ENCODE data around the gene C17orf67. TPM values are rescaled to one million over a fixed set of nuclear protein-coding genes. Genes with fewer than 3 reads are reported as not detected.

Gene C17orf67
- total RNA-seq, 1 experiment from 2014 or later: 1.0 TPM

DNA sequence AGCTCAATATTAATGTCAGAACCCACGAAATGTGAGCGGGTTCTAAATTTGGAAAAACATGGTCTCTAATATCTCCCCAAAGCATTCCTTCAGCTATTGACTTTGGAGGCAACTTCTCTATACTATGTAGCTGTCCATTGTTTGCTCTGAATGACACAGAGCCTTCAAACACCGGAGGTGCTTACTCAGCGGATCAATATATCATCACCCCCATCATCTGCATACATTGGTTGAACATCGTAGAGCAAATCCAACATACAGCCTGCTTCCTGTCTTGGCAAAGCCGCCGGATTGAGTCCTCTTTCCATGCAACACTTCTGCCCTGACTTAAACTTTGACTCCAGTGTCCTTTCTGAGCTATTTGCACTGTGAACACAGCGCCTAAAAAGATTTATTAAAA, 61.3 kb downstream of the C17orf67 start:
- H3K27ac Mint-ChIP-seq: no peak overlapping the region

More for the DNA sequence above, 61.3 kb downstream of the C17orf67 start:
- H2BK20ac ChIP-seq (ENCODE audit: low read depth, low read length, poor library complexity, severe bottlenecking): no peak overlapping the region
- Mint-ChIP-seq H3K36me3 (ENCODE audit: insufficient read depth in 1 of 3, low read depth in 3 of 3) (no peaks in the 10 kb centered on the region), H3K4me3 (no peak overlapping the region), H3K9me3 (no peaks in the 10 kb centered on the region; a peak in 1 of 5 replicates), H3K4me1 (no peaks in the 10 kb centered on the region), H3K27me3 (ENCODE audit: low read depth) (peaks cover 12% of the 10 kb centered on the region)
- no peaks in the 10 kb centered on the region for H3K79me2 ChIP-seq (ENCODE audit: insufficient read depth, low read length)
- no CpG with 5 or more reads among the region's 8 CpGs for WGBS (ENCODE audit: extremely low coverage, insufficient read length, low lambda C conversion rate)
- no peak overlapping the region for H2AK5ac ChIP-seq (ENCODE audit: insufficient read length, low read length)
- no peak overlapping the region for H2BK15ac ChIP-seq (ENCODE audit: low read depth, low read length)
- H2AFZ ChIP-seq (ENCODE audit: low read length): no peak overlapping the region
- H3K4me2 ChIP-seq (ENCODE audit: insufficient read depth, insufficient read length, low read length): no peak overlapping the region
- no peak overlapping the region for H3K18ac ChIP-seq (ENCODE audit: insufficient read length, low read depth, low read length)
- H2BK120ac ChIP-seq (ENCODE audit: low read depth, low read length, poor library complexity, severe bottlenecking): no peak overlapping the region
- no peak overlapping the region for H2BK12ac ChIP-seq (ENCODE audit: insufficient read length, low read depth, low read length)
- no peak overlapping the region for H3K4ac ChIP-seq (ENCODE audit: low read depth, low read length)
- TF ChIP-seq, protein P1, sequence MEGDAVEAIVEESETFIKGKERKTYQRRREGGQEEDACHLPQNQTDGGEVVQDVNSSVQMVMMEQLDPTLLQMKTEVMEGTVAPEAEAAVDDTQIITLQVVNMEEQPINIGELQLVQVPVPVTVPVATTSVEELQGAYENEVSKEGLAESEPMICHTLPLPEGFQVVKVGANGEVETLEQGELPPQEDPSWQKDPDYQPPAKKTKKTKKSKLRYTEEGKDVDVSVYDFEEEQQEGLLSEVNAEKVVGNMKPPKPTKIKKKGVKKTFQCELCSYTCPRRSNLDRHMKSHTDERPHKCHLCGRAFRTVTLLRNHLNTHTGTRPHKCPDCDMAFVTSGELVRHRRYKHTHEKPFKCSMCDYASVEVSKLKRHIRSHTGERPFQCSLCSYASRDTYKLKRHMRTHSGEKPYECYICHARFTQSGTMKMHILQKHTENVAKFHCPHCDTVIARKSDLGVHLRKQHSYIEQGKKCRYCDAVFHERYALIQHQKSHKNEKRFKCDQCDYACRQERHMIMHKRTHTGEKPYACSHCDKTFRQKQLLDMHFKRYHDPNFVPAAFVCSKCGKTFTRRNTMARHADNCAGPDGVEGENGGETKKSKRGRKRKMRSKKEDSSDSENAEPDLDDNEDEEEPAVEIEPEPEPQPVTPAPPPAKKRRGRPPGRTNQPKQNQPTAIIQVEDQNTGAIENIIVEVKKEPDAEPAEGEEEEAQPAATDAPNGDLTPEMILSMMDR (conservative IDR thresholded peaks at IDR 0.05): no peak
- H4K20me1 ChIP-seq (ENCODE audit: control insufficient read depth, insufficient read depth, insufficient read length): no peaks in the 10 kb centered on the region
- H3K23me2 ChIP-seq (ENCODE audit: insufficient read length, low read depth, low read length, poor library complexity, severe bottlenecking): no peaks in the 10 kb centered on the region
- no peaks in the 10 kb centered on the region for H3K79me1 ChIP-seq (ENCODE audit: insufficient read depth, low read depth, low read length, poor library complexity, severe bottlenecking)
- H2BK5ac ChIP-seq (ENCODE audit: insufficient read length, low read length): no peak overlapping the region
- H4K91ac ChIP-seq (ENCODE audit: insufficient read length, low read depth, low read length): no peak overlapping the region
- H4K5ac ChIP-seq (ENCODE audit: insufficient read length, low read depth, low read length): no peak overlapping the region
- H3K9me3 ChIP-seq (ENCODE audit: control insufficient read depth, low read depth, low read length): no peaks in the 10 kb centered on the region
- H3K27ac ChIP-seq (ENCODE audit: insufficient read length, low read depth, low read length): no peak overlapping the region
- no peak for DNase-seq
- no peaks in the 10 kb centered on the region for H3K4me1 ChIP-seq (ENCODE audit: insufficient read depth, low read length)
- H3K9ac ChIP-seq (ENCODE audit: extremely low read depth, insufficient read length, low read length): no peak overlapping the region
- H3K27me3 ChIP-seq (ENCODE audit: insufficient read depth, low read length): no peaks in the 10 kb centered on the region; the same call in 1 of the 2 replicates
- H4K8ac ChIP-seq (replicated peaks; ENCODE audit: insufficient read length, low read depth, low read length): no peak overlapping the region
- no peak overlapping the region for H3K14ac ChIP-seq (ENCODE audit: insufficient read depth, low read length)
- no peak overlapping the region for H3T11ph ChIP-seq (ENCODE audit: low read length)
- no peak overlapping the region for H3K23ac ChIP-seq (ENCODE audit: insufficient read length, low read depth, low read length)
- no peak overlapping the region for H3K56ac ChIP-seq (ENCODE audit: insufficient read length, low read depth, low read length)

Measured in H9 (cell line).